ENCODE data around the gene MXRA7. TPM values are rescaled to one million over a fixed set of nuclear protein-coding genes. Genes with fewer than 3 reads are reported as not detected.

MXRA7 gene
- total and polyA plus RNA-seq, 9 donors: 107 to 759 (median 187) TPM

DNA sequence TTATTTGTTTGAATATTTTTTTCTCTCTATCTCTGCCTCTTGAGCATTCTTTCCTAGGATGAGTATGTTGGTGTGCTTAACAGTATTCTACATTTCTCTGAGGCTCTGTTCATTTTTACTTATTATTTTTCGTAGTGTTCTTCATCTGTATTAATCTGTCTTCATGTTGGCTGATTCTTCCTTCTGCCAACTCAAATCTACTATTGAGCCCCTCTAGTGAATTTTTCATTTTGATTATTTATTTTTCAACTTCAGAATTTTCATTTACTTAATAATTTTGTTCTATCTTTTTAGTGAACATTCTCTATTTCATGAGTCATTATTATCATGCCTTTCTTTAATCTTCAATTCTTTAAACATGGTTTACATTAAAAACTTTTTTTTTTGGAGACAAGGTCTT is 64.1 kb downstream of the MXRA7 start:
- 76 to 94% (median 90%) methylated on average over 1 of the region's 1 CpG for WGBS, 3 donors
- Histone ChIP-seq H3K4me3 (no peak overlapping the region), H3K27ac (no peak overlapping the region), H3K27me3 (no peaks in the 10 kb centered on the region), H3K4me1 (ENCODE audit: insufficient read depth) (no peaks in the 10 kb centered on the region), H3K36me3 (no peaks in the 10 kb centered on the region), H3K9me3 (no peaks in the 10 kb centered on the region)
- TF ChIP-seq EP300 (IDR thresholded peaks at IDR 0.05) (no peak), POLR2A (IDR thresholded peaks at IDR 0.05) (no peak)
- TF ChIP-seq, protein P1, sequence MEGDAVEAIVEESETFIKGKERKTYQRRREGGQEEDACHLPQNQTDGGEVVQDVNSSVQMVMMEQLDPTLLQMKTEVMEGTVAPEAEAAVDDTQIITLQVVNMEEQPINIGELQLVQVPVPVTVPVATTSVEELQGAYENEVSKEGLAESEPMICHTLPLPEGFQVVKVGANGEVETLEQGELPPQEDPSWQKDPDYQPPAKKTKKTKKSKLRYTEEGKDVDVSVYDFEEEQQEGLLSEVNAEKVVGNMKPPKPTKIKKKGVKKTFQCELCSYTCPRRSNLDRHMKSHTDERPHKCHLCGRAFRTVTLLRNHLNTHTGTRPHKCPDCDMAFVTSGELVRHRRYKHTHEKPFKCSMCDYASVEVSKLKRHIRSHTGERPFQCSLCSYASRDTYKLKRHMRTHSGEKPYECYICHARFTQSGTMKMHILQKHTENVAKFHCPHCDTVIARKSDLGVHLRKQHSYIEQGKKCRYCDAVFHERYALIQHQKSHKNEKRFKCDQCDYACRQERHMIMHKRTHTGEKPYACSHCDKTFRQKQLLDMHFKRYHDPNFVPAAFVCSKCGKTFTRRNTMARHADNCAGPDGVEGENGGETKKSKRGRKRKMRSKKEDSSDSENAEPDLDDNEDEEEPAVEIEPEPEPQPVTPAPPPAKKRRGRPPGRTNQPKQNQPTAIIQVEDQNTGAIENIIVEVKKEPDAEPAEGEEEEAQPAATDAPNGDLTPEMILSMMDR (IDR thresholded peaks at IDR 0.05): no peak
- no peak for DNase-seq
- intact Hi-C loops (cut with DNase I): no loop called here

GRCh38 chr17:76645481-76645880 is 65.3 kb downstream of the MXRA7 start:
- Histone ChIP-seq H3K4me1 (ENCODE audit: insufficient read depth) (no peaks in the 10 kb centered on the region), H3K4me3 (no peak overlapping the region), H3K27ac (no peak overlapping the region), H3K27me3 (no peaks in the 10 kb centered on the region), H3K36me3 (no peaks in the 10 kb centered on the region), H3K9me3 (no peaks in the 10 kb centered on the region)
- intact Hi-C loops (cut with DNase I): no loop called here
- 69 to 95% (median 90%) methylated on average over 5 of the region's 5 CpGs for WGBS, 3 donors
- DNase-seq: no peak
- TF ChIP-seq EP300 (IDR thresholded peaks at IDR 0.05) (no peak), POLR2A (IDR thresholded peaks at IDR 0.05) (no peak)
- TF ChIP-seq, protein P1 (IDR thresholded peaks at IDR 0.05): no peak

GRCh38 chr17:76644995-76645394 is 65.8 kb downstream of the MXRA7 start:
- Histone ChIP-seq H3K4me3 (no peak overlapping the region), H3K36me3 (no peaks in the 10 kb centered on the region), H3K27me3 (no peaks in the 10 kb centered on the region), H3K9me3 (no peaks in the 10 kb centered on the region), H3K4me1 (ENCODE audit: insufficient read depth) (peaks cover 1% of the 10 kb centered on the region), H3K27ac (no peak overlapping the region)
- intact Hi-C loops (cut with DNase I): no loop called here
- TF ChIP-seq, protein P1 (IDR thresholded peaks at IDR 0.05): no peak
- TF ChIP-seq EP300 (IDR thresholded peaks at IDR 0.05) (no peak), POLR2A (IDR thresholded peaks at IDR 0.05) (no peak)
- no peak for DNase-seq
- WGBS, 3 donors: 75 to 87% (median 79%) methylated on average over 8 of the region's 8 CpGs

- WGBS, 3 donors: 68 to 77% (median 72%) methylated on average over 7 of the region's 7 CpGs
- intact Hi-C loops (cut with DNase I): no loop called here
- peak within 1 kb of the TSS; percentile 16 for H3K4me3 ChIP-seq
Measured at GRCh38 chr17:76643553-76644148, 67.1 kb downstream of the MXRA7 start, which contains the start of gene ST6GALNAC1. Gene ST6GALNAC1 (minus strand): TSS chr17:76643757. CDS start chr17:76643638, 119 bp downstream.

DNA sequence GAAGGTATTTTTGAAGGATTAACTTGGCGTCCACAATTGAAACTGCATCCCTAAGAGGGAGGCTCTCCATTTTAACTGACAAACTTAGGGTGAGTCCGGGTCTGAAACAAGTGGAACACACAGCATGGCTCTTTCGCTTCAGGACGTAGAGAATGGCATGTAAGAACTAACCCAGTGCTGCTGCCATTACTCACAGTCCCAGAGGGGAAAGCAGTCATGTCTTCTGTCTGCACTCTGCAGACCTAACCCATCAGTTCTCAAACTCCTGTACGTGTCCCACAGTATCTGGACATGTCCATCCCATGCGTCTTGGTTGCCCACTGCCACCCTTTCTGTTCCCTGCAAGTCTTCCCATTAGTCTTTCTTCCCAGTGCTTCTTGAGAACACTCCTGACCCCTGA is 67.8 kb downstream of the MXRA7 start:
- no peaks in the 10 kb centered on the region for H3K9me3 ChIP-seq
- H3K4me3 ChIP-seq: peak overlapping the region; percentile 16
- TF ChIP-seq, protein P1 (IDR thresholded peaks at IDR 0.05): no peak
- TF ChIP-seq EP300 (IDR thresholded peaks at IDR 0.05) (no peak), POLR2A (IDR thresholded peaks at IDR 0.05) (no peak)
- no peak for DNase-seq
- 85 to 90% (median 86%) methylated on average over 6 of the region's 6 CpGs for WGBS, 3 donors
- no peak overlapping the region for H3K27ac ChIP-seq
- peaks cover 1% of the 10 kb centered on the region for H3K4me1 ChIP-seq (ENCODE audit: insufficient read depth)
- no peaks in the 10 kb centered on the region for H3K27me3 ChIP-seq
- intact Hi-C loops (cut with DNase I): no loop called here
- no peaks in the 10 kb centered on the region for H3K36me3 ChIP-seq

More at GRCh38 chr17:76643553-76644148, 67.1 kb downstream of the MXRA7 start, which contains the start of gene ST6GALNAC1:
- Histone ChIP-seq H3K4me1 (ENCODE audit: insufficient read depth) (peaks cover 1% of the 10 kb centered on the region), H3K36me3 (no peaks in the 10 kb centered on the region), H3K9me3 (no peaks in the 10 kb centered on the region), H3K27ac (no peak within 1 kb of the TSS), H3K27me3 (no peaks in the 10 kb centered on the region)
- TF ChIP-seq EP300 (IDR thresholded peaks at IDR 0.05): no peak
- no peak for DNase-seq
